Large intestine (tissue), 3 donors: ENCODE measurements around the gene ADCY3. TPM values are rescaled to one million over a fixed set of nuclear protein-coding genes. Genes with fewer than 3 reads are reported as not detected.
A peak's percentile ranks its signal among the peaks of the same experiment; 100 is the strongest.

Experiments used
- DNase-seq, 2 donors: peaks; one replicate each; pipeline versions ENCODE4 v3.0.0 to v3.0.0-alpha.2; 2013
- H3K27ac ChIP-seq: one replicate; pipeline ENCODE4 v1.5.1; 2013; ENCODE audit warnings: low read length
- H3K27me3 ChIP-seq: 2 replicates; pipeline ENCODE4 v1.6.1; 2013; ENCODE audit warnings: low read length; ENCODE audit not compliant: control insufficient read depth, insufficient read depth
- H3K36me3 ChIP-seq: 2 replicates; pipeline ENCODE4 v1.6.1; 2013; ENCODE audit warnings: low read length; ENCODE audit not compliant: control insufficient read depth, insufficient read depth
- H3K4me1 ChIP-seq: one replicate; pipeline ENCODE4 v1.6.1; 2013; ENCODE audit warnings: low read length; ENCODE audit not compliant: control insufficient read depth, insufficient read depth
- H3K4me3 ChIP-seq: one replicate; pipeline ENCODE4 v1.5.1; 2013; ENCODE audit warnings: low read length
- H3K9me3 ChIP-seq: one replicate; pipeline ENCODE4 v1.6.1; 2013; ENCODE audit warnings: mild to moderate bottlenecking, low read depth, low read length, moderate library complexity; ENCODE audit not compliant: control insufficient read depth
- WGBS: methylation state at CpG from one replicate; pipeline ENCODE4 v1.1.5; 2013; ENCODE audit warnings: low lambda C conversion rate; ENCODE audit not compliant: insufficient coverage; 5-methylcytosine and 5-hydroxymethylcytosine counted together
- polyA plus RNA-seq: library from polyadenylated mRNA; unstranded; fragments of 120-200 nt; gene quantifications from one replicate; pipeline ENCODE4 v1.2.1, GENCODE V29; 2013

The ADCY3 gene
- polyA plus RNA-seq, 1 donor = 18.4 TPM

DNA sequence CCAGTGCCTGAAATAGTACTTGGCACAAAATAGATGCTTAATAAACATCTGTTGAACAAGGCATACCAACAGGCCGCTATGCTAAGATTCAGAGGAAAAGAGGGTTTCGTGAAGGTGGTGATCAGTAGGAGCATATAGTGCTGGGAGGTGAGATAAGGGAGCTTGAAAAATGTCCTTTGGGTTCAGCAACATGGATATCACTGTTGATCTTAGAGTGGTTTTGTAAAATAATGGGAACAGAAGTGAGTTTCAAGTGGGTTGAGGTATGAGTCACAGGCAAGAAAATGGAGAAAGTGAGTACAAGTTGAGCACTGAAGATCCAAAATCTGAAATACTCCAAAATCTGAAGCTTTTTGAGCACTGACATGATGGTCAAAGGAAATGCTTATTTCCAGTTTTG, 122.4 kb downstream of the ADCY3 start:
- 100% methylated on average over 2 of the region's 2 CpGs for WGBS
- no peaks in the 10 kb centered on the region for H3K27me3 ChIP-seq
- no peak overlapping the region for H3K27ac ChIP-seq
- no peaks in the 10 kb centered on the region for H3K9me3 ChIP-seq
- peaks cover 10% of the 10 kb centered on the region for H3K36me3 ChIP-seq
- no peak overlapping the region for H3K4me3 ChIP-seq
- no peak for DNase-seq
- no peaks in the 10 kb centered on the region for H3K4me1 ChIP-seq

DNA sequence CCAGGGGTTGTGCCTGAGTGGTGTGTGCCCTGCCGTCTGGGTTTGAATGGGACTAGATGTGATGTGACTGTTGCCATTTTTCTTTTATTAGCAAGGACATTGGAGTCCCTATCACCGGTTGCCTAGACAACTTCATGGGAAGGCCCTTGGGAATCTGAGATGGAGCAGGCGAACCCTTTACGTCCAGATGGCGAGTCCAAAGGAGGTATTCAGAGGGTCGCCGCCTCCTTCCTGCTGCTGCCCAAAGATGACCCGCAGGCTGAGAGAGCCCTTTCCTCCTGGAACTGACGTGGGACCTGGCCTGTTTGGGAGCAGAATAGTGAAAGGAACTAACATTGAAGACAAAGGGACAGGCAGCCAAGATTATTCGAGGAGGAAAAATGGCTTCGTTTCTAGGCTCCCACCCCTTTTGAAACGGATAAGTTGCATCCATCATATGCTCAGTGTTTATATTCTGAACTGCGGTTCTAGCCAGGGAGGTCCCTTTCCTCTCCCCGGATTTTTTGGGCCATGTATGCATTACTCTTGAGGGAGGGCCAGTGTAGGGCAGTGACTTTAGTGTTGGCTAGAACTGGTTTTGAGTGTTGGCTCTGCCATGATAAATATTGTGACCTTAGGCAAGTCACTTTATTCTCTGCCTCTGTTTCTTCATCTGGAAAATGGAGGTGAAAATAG, 126.1 kb downstream of the ADCY3 start:
- peak overlapping the region; percentile 89 for H3K27ac ChIP-seq
- H3K4me1 ChIP-seq = peaks cover 7% of the 10 kb centered on the region
- no peaks in the 10 kb centered on the region for H3K27me3 ChIP-seq
- H3K36me3 ChIP-seq = peaks cover 11% of the 10 kb centered on the region
- peak overlapping the region; percentile 70 for H3K4me3 ChIP-seq
- WGBS = no CpG with 5 or more reads among the region's 14 CpGs
- H3K9me3 ChIP-seq = no peaks in the 10 kb centered on the region
- peak in 1 of 2 donors; percentile 42 for DNase-seq

DNA sequence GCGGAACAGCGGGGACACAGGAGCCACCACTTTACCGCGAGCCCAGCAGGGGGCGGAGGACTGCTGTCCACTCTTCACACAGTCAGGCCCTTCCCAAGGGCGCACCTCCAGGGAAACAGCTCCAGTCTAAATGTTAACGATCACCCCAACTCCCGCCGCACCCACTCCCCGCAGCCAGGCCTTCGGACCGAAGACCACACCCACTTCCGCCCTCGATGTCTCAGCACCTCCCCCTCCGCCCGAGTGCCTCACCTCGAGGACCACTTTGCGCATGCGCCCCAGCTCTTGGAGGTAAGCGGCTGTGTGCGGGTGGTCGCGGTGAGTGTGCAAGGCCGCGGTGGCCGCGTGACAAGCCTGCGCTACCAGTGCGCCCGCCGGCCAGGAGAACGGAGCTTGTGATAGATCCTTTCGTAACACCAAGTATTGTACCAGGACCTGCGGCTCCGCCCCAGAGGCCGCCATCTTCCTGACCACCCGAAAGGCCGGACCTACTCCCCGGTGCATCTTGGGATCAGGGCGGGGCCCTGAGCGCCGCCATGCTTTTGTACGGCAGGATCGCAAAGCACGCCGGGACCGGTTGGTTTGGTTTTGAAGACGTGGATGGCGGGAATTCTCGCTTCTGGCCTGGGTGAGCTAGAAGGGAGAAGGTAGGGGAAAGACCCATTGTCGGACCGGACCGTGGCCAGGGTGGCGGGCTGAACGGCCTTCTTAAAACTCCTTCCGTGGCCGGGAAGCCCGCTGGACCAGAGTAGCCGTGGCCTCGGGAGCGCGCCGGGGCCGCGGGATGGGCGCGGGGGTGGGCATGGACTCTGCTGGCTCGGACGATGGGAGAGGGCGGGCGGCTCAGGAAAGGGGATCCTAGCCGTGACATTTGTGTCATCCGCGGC, 126.9 kb downstream of the ADCY3 start, which contains the start of the genes CENPO and PTRHD1:
Gene CENPO, plus strand, starts transcription at position 552 of the 887 bp plus-strand sequence. CDS start 495 bp downstream, outside the sequence.
Gene PTRHD1, minus strand, starts transcription at position 518 of the 887 bp plus-strand sequence. Its CDS starts 14 bp downstream, at position 504.
- H3K27ac ChIP-seq = peak within 1 kb of the TSS; percentile 89
- no peaks in the 10 kb centered on the region for H3K27me3 ChIP-seq
- H3K4me3 ChIP-seq = peak within 1 kb of the TSS; percentile 70
- no peaks in the 10 kb centered on the region for H3K9me3 ChIP-seq
- no CpG with 5 or more reads among the region's 74 CpGs for WGBS
- H3K36me3 ChIP-seq = peaks cover 11% of the 10 kb centered on the region
- DNase-seq = peak; percentile 98 to 99
- peaks cover 7% of the 10 kb centered on the region for H3K4me1 ChIP-seq

- WGBS = no CpG with 5 or more reads among the region's 6 CpGs
- no peak for DNase-seq
- peaks cover 11% of the 10 kb centered on the region for H3K36me3 ChIP-seq
- no peaks in the 10 kb centered on the region for H3K9me3 ChIP-seq
- no peaks in the 10 kb centered on the region for H3K27me3 ChIP-seq
- H3K4me3 ChIP-seq = peak overlapping the region; percentile 70
- H3K27ac ChIP-seq = peak overlapping the region; percentile 89
- H3K4me1 ChIP-seq = peaks cover 7% of the 10 kb centered on the region
Observed at GRCh38 chr2:24792542-24792873, 127.5 kb downstream of the ADCY3 start.

- peaks cover 8% of the 10 kb centered on the region for H3K36me3 ChIP-seq
- DNase-seq = no peak
- no peaks in the 10 kb centered on the region for H3K9me3 ChIP-seq
- H3K27me3 ChIP-seq = no peaks in the 10 kb centered on the region
- no peak overlapping the region for H3K4me3 ChIP-seq
- no peak overlapping the region for H3K27ac ChIP-seq
- WGBS = no CpG with 5 or more reads among the region's 5 CpGs
- H3K4me1 ChIP-seq = peaks cover 7% of the 10 kb centered on the region
Observed at GRCh38 chr2:24791452-24791851, 128.6 kb downstream of the ADCY3 start.

DNA sequence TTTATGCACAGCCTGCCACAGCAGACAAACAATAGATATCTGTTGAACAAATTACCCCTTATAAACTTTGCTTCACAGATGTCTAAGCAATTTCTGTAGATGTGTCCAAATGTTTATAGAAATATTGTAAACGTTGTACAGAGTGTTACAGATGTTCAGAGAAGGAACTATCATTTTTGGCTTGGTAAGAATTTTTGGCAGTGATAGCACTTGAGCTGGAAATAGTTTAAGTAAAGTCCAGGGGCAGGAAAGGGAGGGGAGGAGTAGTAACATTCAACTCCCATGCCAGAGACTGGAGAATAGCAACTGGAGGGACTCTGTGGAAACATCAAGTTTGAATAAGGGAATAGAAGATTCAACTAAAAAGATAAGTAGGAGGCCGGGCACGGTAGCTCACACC, 131.2 kb downstream of the ADCY3 start:
- Histone ChIP-seq H3K27me3 (no peaks in the 10 kb centered on the region), H3K27ac (no peak overlapping the region), H3K4me1 (peaks cover 7% of the 10 kb centered on the region), H3K36me3 (peaks cover 8% of the 10 kb centered on the region), H3K4me3 (no peak overlapping the region), H3K9me3 (no peaks in the 10 kb centered on the region)
- no peak for DNase-seq
- 63% methylated on average over 1 of the region's 3 CpGs for WGBS

DNA sequence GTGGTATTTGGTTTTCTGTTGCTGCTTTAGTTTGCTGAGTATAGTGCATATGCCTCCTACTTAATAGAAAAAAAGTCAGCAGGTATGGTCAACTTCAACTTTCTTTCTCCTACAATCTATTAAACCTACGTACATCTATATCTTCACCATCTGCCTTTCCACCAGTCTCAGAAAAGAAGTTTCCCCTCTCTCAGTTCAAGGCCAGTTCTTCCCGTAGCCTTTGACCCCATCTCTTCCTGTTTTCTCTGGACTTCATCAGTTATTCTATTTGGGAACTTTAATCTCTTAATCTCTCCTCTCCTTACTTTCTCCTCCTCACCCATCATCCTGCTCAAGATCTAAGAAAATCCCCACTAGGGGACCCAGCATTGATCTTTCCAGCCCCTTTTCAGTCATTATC, 132.5 kb downstream of the ADCY3 start:
- Histone ChIP-seq H3K36me3 (peaks cover 8% of the 10 kb centered on the region), H3K9me3 (no peaks in the 10 kb centered on the region), H3K27me3 (no peaks in the 10 kb centered on the region), H3K27ac (no peak overlapping the region), H3K4me1 (peaks cover 7% of the 10 kb centered on the region), H3K4me3 (no peak overlapping the region)
- DNase-seq = no peak
- 86% methylated on average over 2 of the region's 2 CpGs for WGBS

DNA sequence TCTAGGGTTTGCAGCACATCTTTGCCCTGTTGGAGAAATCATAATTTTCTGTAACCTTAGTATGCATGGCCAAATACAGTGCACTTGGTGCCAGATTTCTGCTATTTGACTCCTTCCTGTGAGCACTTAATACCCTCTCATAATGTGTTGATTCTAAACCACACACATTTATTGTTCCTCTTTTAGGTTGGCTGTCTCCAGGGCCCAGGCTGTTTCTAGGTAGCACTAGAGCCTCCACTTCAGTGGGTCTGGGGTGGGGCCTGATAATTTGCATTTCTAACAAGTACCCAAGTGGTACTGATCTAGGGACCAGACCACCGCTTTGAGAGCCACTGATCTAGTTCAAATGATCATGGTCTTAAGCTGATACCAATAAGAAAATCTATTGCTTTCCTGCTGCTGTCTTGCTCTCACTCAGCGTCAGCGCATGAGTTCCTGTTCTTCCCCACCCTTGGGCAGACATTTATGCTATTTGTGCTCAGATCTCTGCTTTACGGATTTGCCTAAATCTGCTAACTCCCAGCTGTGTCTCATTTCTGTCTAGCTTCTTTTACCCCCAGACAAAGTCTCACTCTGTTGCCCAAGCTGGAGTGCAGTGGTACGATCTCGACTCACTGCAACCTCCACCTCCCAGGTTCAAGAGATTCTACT, 134.2 kb downstream of the ADCY3 start:
- WGBS = 100% methylated on average over 2 of the region's 6 CpGs
- no peak for DNase-seq
- Histone ChIP-seq H3K27me3 (no peaks in the 10 kb centered on the region), H3K4me3 (no peak overlapping the region), H3K9me3 (no peaks in the 10 kb centered on the region), H3K36me3 (peaks cover 8% of the 10 kb centered on the region), H3K4me1 (no peaks in the 10 kb centered on the region), H3K27ac (no peak overlapping the region)

DNA sequence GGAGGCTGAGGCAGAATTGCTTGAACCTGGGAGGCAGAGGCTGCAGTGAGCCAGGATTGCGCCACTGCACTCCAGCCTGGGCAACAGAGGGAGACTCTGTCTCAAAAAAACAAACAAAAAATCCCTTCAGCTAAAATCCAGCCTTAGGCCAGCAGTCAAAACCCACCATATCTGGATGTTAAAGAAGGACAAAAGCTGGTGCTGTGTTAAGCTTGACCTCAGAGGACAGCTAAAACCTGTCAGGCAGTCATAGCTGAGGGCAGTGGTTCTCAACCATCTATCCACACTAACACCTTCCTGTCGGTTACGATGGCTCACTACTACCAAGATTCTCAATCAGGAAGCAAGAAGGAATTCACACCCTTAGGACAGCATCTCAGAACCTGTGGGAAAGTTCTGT, 136.4 kb downstream of the ADCY3 start:
- Histone ChIP-seq H3K36me3 (no peaks in the 10 kb centered on the region), H3K9me3 (no peaks in the 10 kb centered on the region), H3K27me3 (no peaks in the 10 kb centered on the region), H3K27ac (no peak overlapping the region), H3K4me1 (peaks cover 4% of the 10 kb centered on the region), H3K4me3 (no peak overlapping the region)
- DNase-seq = no peak
- WGBS = no CpG with 5 or more reads among the region's 3 CpGs

- H3K36me3 ChIP-seq = no peaks in the 10 kb centered on the region
- peak overlapping the region; percentile 82 for H3K27ac ChIP-seq
- no peaks in the 10 kb centered on the region for H3K9me3 ChIP-seq
Observed at GRCh38 chr2:24779116-24779515, 140.9 kb downstream of the ADCY3 start.

More at GRCh38 chr2:24779116-24779515, 140.9 kb downstream of the ADCY3 start:
- no peak overlapping the region for H3K4me3 ChIP-seq
- peaks cover 4% of the 10 kb centered on the region for H3K4me1 ChIP-seq
- H3K27me3 ChIP-seq = no peaks in the 10 kb centered on the region
- no CpG with 5 or more reads among the region's 2 CpGs for WGBS
- peak; percentile 46 to 69 for DNase-seq
